CD14-positive monocyte (primary cell): ENCODE measurements around the gene KDM4C. TPM values are rescaled to one million over a fixed set of nuclear protein-coding genes. Genes with fewer than 3 reads are reported as not detected.

Experiments used
- DNase-seq, 3 donors: peaks; one replicate each; pipeline ENCODE4 v3.0.0-alpha.2; 2011 to 2022
- H2AFZ ChIP-seq: 2 replicates; pipeline ENCODE4 v1.6.0; 2012; ENCODE audit warnings: mild to moderate bottlenecking, low read depth, low read length, inconsistent platforms; ENCODE audit not compliant: insufficient read depth, poor library complexity, severe bottlenecking
- H3K27ac ChIP-seq, 2 donors: 1 replicate in 1 of 2; 2 replicates in 1 of 2; pipeline ENCODE4 v1.5.1; 2012 to 2013; ENCODE audit warnings: low read length in 2 of 2, control low read depth in 1 of 2, inconsistent platforms in 1 of 2, low read depth in 1 of 2, mild to moderate bottlenecking in 1 of 2
- H3K27me3 ChIP-seq, 2 donors: one replicate each; pipeline versions ENCODE4 v1.6.0 to v1.6.1; 2011 to 2013; ENCODE audit warnings: low read length in 2 of 2; ENCODE audit not compliant: control insufficient read depth in 2 of 2, insufficient read depth in 2 of 2
- H3K36me3 ChIP-seq, 2 donors: replicated peaks in 1 of 2; 1 replicate in 1 of 2; 2 replicates in 1 of 2; pipeline versions ENCODE4 v1.5.1 to v1.6.1; 2012 to 2013; ENCODE audit warnings: low read length in 2 of 2, control low read depth in 1 of 2, inconsistent platforms in 1 of 2, mild to moderate bottlenecking in 1 of 2; ENCODE audit not compliant: insufficient read depth in 2 of 2, control insufficient read depth in 1 of 2
- H3K4me1 ChIP-seq, 2 donors: 1 replicate in 1 of 2; 2 replicates in 1 of 2; pipeline versions ENCODE4 v1.5.1 to v1.6.1; 2012 to 2013; ENCODE audit warnings: low read length in 2 of 2, control low read depth in 1 of 2, inconsistent platforms in 1 of 2, mild to moderate bottlenecking in 1 of 2, moderate library complexity in 1 of 2; ENCODE audit not compliant: insufficient read depth in 2 of 2, control insufficient read depth in 1 of 2
- H3K4me2 ChIP-seq: replicated peaks from 2 replicates; pipeline ENCODE3; 2012; ENCODE audit warnings: low read length, moderate library complexity, mild to moderate bottlenecking; ENCODE audit not compliant: poor library complexity, severe bottlenecking; ENCODE audit errors: extremely low read depth
- H3K4me3 ChIP-seq, 3 experiments: fragments of 200-600 bp in 1 of 3; sonication (generic) in 1 of 3; replicated peaks in 1 of 3; 1 replicate in 2 of 3; 2 replicates in 1 of 3; pipeline ENCODE4 v1.5.1; 2011 to 2013; ENCODE audit warnings: low read length in 3 of 3, mild to moderate bottlenecking in 3 of 3, control low read depth in 2 of 3, low read depth in 2 of 3, inconsistent platforms in 1 of 3, moderate library complexity in 1 of 3
- H3K79me2 ChIP-seq: 2 replicates; pipeline ENCODE4 v1.6.0; 2012; ENCODE audit warnings: mild to moderate bottlenecking, control low read depth, inconsistent platforms, low read length, moderate library complexity; ENCODE audit not compliant: insufficient read depth
- H3K9ac ChIP-seq: 2 replicates; pipeline ENCODE4 v1.6.0; 2017; ENCODE audit warnings: low read length, mild to moderate bottlenecking; ENCODE audit not compliant: insufficient read depth, poor library complexity, severe bottlenecking
- H3K9me3 ChIP-seq, 2 donors: replicated peaks in 1 of 2; 1 replicate in 1 of 2; 2 replicates in 1 of 2; pipeline versions ENCODE4 v1.5.1 to v1.6.1; 2012 to 2013; ENCODE audit warnings: low read length in 2 of 2, control low read depth in 1 of 2; ENCODE audit not compliant: control insufficient read depth in 1 of 2, insufficient read depth in 1 of 2
- H4K20me1 ChIP-seq: 2 replicates; pipeline ENCODE4 v1.6.0; 2012; ENCODE audit warnings: mild to moderate bottlenecking, low read length, control low read depth, moderate library complexity; ENCODE audit not compliant: insufficient read depth
- H3K27ac Mint-ChIP-seq, 7 donors: one replicate each; pipeline ENCODE4 v1.8.0; 2020; ENCODE audit warnings: mild to moderate bottlenecking in 7 of 7, mixed read lengths in 7 of 7, moderate library complexity in 6 of 7, inconsistent platforms in 2 of 7
- H3K27me3 Mint-ChIP-seq, 3 donors: one replicate each; pipeline ENCODE4 v1.8.0; 2021 to 2022; ENCODE audit warnings: low read depth in 3 of 3, mild to moderate bottlenecking in 3 of 3, mixed read lengths in 3 of 3, moderate library complexity in 3 of 3, inconsistent platforms in 1 of 3
- H3K36me3 Mint-ChIP-seq, 2 donors: one replicate each; pipeline ENCODE4 v1.8.0; 2020; ENCODE audit warnings: mixed read lengths in 2 of 2, inconsistent platforms in 1 of 2, mild to moderate bottlenecking in 1 of 2
- H3K4me1 Mint-ChIP-seq: one replicate; pipeline ENCODE4 v1.8.0; 2020; ENCODE audit warnings: mild to moderate bottlenecking, mixed read lengths
- H3K4me3 Mint-ChIP-seq, 2 donors: one replicate each; pipeline ENCODE4 v1.8.0; 2020; ENCODE audit warnings: mild to moderate bottlenecking in 2 of 2, mixed read lengths in 2 of 2, moderate library complexity in 1 of 2
- H3K9me3 Mint-ChIP-seq, 7 donors: one replicate each; pipeline ENCODE4 v1.8.0; 2020 to 2022; ENCODE audit warnings: mixed read lengths in 7 of 7, mild to moderate bottlenecking in 6 of 7, moderate library complexity in 6 of 7, inconsistent platforms in 2 of 7
- WGBS: methylation state at CpG from one replicate; pipeline ENCODE4 v1.1.5; 2013; ENCODE audit warnings: missing lambda C conversion rate; ENCODE audit not compliant: insufficient coverage; 5-methylcytosine and 5-hydroxymethylcytosine counted together
- intact Hi-C, 2 donors: fragments of 100-400 bp; cut with micrococcal nuclease; formaldehyde crosslinking; loops; one replicate each; pipeline versions ENCODE4 v1.15.0 to v1.15.1; 2023
- polyA plus RNA-seq, 3 donors: library from polyadenylated mRNA; depleted of rRNA in 1 of 3; unstranded in 2 of 3; stranded (reverse) in 1 of 3; fragments of 300-500 nt in 2 of 3; fragments of >200 nt in 1 of 3; fragmentation: Illumina TruSeq in 2 of 3; gene quantifications; 1 replicate in 2 of 3; 2 replicates in 1 of 3; pipeline ENCODE4 v1.2.3, GENCODE V29; 2012 to 2021
- TF ChIP-seq, protein P1 (sequence below): fragments of 200-600 bp; IDR thresholded peaks from one replicate; pipeline ENCODE4 v1.8.0; 2022; ENCODE audit warnings: antibody characterized with exemption, mild to moderate bottlenecking

Gene KDM4C
- polyA plus RNA-seq, 3 donors = 15.2 to 36.2 (median 17.1) TPM

DNA sequence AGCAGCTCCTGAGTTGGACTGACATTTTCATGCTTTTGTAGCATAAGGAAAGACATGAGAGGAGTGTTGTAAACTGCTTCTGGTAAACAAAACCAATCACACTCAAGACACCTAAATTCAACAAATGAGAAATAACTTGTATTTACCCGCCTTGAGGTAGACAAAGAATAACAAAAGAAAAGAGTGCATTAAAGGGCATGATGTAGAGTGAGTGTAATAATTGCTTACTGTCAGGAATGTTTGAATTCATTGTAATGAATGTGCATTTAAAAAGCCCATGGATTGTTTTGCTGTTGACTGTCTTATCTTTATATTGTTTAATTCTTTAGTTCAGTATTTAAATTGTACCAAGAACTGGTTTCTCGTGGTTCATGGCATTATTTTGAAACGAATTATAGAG lies 61.8 kb downstream of the KDM4C start:
- Histone ChIP-seq H3K4me2 (no peak overlapping the region), H3K79me2 (no peaks in the 10 kb centered on the region), H2AFZ (no peak overlapping the region), H3K9me3 (no peaks in the 10 kb centered on the region), H4K20me1 (peaks cover 34% of the 10 kb centered on the region), H3K27ac (no peak overlapping the region), H3K27me3 (no peaks in the 10 kb centered on the region), H3K9ac (no peak overlapping the region), H3K4me3 (no peak overlapping the region), H3K36me3 (peaks cover 19 to 56% of the 10 kb centered on the region in 2 donors), H3K4me1 (no peaks in the 10 kb centered on the region)
- peaks cover 6% of the 10 kb centered on the region for H3K4me1 Mint-ChIP-seq
- peaks cover 0 to 5% (median 0%) of the 10 kb centered on the region in 7 donors for H3K9me3 Mint-ChIP-seq
- TF ChIP-seq, protein P1, sequence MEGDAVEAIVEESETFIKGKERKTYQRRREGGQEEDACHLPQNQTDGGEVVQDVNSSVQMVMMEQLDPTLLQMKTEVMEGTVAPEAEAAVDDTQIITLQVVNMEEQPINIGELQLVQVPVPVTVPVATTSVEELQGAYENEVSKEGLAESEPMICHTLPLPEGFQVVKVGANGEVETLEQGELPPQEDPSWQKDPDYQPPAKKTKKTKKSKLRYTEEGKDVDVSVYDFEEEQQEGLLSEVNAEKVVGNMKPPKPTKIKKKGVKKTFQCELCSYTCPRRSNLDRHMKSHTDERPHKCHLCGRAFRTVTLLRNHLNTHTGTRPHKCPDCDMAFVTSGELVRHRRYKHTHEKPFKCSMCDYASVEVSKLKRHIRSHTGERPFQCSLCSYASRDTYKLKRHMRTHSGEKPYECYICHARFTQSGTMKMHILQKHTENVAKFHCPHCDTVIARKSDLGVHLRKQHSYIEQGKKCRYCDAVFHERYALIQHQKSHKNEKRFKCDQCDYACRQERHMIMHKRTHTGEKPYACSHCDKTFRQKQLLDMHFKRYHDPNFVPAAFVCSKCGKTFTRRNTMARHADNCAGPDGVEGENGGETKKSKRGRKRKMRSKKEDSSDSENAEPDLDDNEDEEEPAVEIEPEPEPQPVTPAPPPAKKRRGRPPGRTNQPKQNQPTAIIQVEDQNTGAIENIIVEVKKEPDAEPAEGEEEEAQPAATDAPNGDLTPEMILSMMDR = no peak
- no CpG with 5 or more reads among the region's 3 CpGs for WGBS
- peaks cover 0 to 2% (median 0%) of the 10 kb centered on the region in 3 donors for H3K27me3 Mint-ChIP-seq
- H3K4me3 Mint-ChIP-seq = no peak overlapping the region
- intact Hi-C loops = no loop called here
- H3K27ac Mint-ChIP-seq = no peak overlapping the region
- DNase-seq = no peak
- peaks cover 48 to 54% of the 10 kb centered on the region in 2 donors for H3K36me3 Mint-ChIP-seq

DNA sequence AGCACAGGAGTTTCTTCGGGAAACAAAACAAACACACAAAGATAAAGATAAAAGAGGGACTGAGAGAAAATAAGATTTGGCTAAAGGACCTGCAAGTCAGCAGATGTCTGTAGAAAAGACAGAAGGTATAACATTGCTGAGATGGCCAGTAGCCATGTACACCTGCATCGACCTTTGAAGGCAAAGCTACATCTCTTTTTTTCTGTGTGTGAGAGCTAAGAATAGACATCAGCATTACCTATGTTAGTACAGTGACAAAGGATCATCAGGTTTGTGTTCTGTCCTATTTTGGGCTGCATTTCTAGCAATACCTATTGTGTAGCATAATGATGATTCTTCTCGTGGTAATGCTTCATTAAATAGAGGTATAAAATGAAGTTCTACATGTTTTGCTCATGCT lies 64.9 kb downstream of the KDM4C start:
- WGBS = no CpG with 5 or more reads among the region's 3 CpGs
- Mint-ChIP-seq H3K27ac (no peak overlapping the region), H3K36me3 (peaks cover 56 to 63% of the 10 kb centered on the region in 2 donors), H3K9me3 (peaks cover 0 to 5% (median 0%) of the 10 kb centered on the region in 7 donors), H3K4me3 (no peak overlapping the region), H3K4me1 (no peaks in the 10 kb centered on the region), H3K27me3 (peaks cover 0 to 2% (median 0%) of the 10 kb centered on the region in 3 donors)
- Histone ChIP-seq H3K9ac (no peak overlapping the region), H3K4me1 (no peaks in the 10 kb centered on the region), H3K9me3 (no peaks in the 10 kb centered on the region), H4K20me1 (peaks cover 38% of the 10 kb centered on the region), H3K4me3 (no peak overlapping the region), H3K36me3 (peaks cover 21 to 60% of the 10 kb centered on the region in 2 donors), H3K79me2 (no peaks in the 10 kb centered on the region), H3K27ac (no peak overlapping the region), H3K27me3 (no peaks in the 10 kb centered on the region), H2AFZ (no peak overlapping the region), H3K4me2 (no peak overlapping the region)
- intact Hi-C loops = no loop called here
- TF ChIP-seq, protein P1 = no peak
- no peak for DNase-seq
